H9 (cell line): Measurements from ENCODE around the gene SLC46A3. TPM values are rescaled to one million over a fixed set of nuclear protein-coding genes. Genes with fewer than 3 reads are reported as not detected.
A peak's percentile ranks its signal among the peaks of the same experiment; 100 is the strongest.

Source experiments
- DNase-seq: peaks from one replicate; pipeline ENCODE4 v3.0.0-alpha.2; 2017
- H2AFZ ChIP-seq: one replicate; pipeline ENCODE4 v1.6.1; 2013; ENCODE audit warnings: mild to moderate bottlenecking, low read length, control low read depth, moderate library complexity
- H2AK5ac ChIP-seq: 2 replicates; pipeline ENCODE4 v1.6.1; 2013; ENCODE audit warnings: low read length, control low read depth, mixed read lengths; ENCODE audit not compliant: insufficient read length
- H2BK120ac ChIP-seq: one replicate; pipeline ENCODE4 v1.6.1; 2013; ENCODE audit warnings: low read depth, mild to moderate bottlenecking, low read length, control low read depth, inconsistent platforms; ENCODE audit not compliant: poor library complexity, severe bottlenecking
- H2BK12ac ChIP-seq: 2 replicates; pipeline ENCODE4 v1.6.1; 2013; ENCODE audit warnings: low read length, control low read depth, mixed read lengths, low read depth; ENCODE audit not compliant: insufficient read length
- H2BK15ac ChIP-seq: 2 replicates; pipeline ENCODE4 v1.6.1; 2013; ENCODE audit warnings: low read depth, low read length, control low read depth
- H2BK20ac ChIP-seq: one replicate; pipeline ENCODE4 v1.6.1; 2013; ENCODE audit warnings: low read depth, mild to moderate bottlenecking, low read length, control low read depth, inconsistent platforms; ENCODE audit not compliant: poor library complexity, severe bottlenecking
- H2BK5ac ChIP-seq: 2 replicates; pipeline ENCODE4 v1.6.1; 2013; ENCODE audit warnings: low read length, control low read depth, mixed read lengths; ENCODE audit not compliant: insufficient read length
- H3K14ac ChIP-seq: 2 replicates; pipeline ENCODE4 v1.6.1; 2013; ENCODE audit warnings: low read length, control low read depth; ENCODE audit not compliant: insufficient read depth
- H3K18ac ChIP-seq: 2 replicates; pipeline ENCODE4 v1.6.1; 2013; ENCODE audit warnings: low read depth, mild to moderate bottlenecking, mixed read lengths, low read length, control low read depth; ENCODE audit not compliant: insufficient read length
- H3K23ac ChIP-seq: 2 replicates; pipeline ENCODE4 v1.6.1; 2013; ENCODE audit warnings: low read length, control low read depth, mixed read lengths, low read depth; ENCODE audit not compliant: insufficient read length
- H3K23me2 ChIP-seq: 2 replicates; pipeline ENCODE4 v1.6.1; 2013; ENCODE audit warnings: low read depth, mild to moderate bottlenecking, mixed read lengths, low read length, control low read depth; ENCODE audit not compliant: insufficient read length, poor library complexity, severe bottlenecking
- H3K27ac ChIP-seq: 2 replicates; pipeline ENCODE4 v1.5.1; 2013; ENCODE audit warnings: low read length, control low read depth, mixed read lengths, low read depth; ENCODE audit not compliant: insufficient read length
- H3K27me3 ChIP-seq: 2 replicates; pipeline ENCODE4 v1.6.1; 2013; ENCODE audit warnings: low read length, control low read depth, inconsistent platforms; ENCODE audit not compliant: insufficient read depth
- H3K4ac ChIP-seq: 2 replicates; pipeline ENCODE4 v1.6.1; 2013; ENCODE audit warnings: low read depth, mild to moderate bottlenecking, control low read depth, inconsistent platforms, low read length, moderate library complexity
- H3K4me1 ChIP-seq: 2 replicates; pipeline ENCODE4 v1.6.1; 2013; ENCODE audit warnings: low read length, control low read depth, inconsistent platforms; ENCODE audit not compliant: insufficient read depth
- H3K4me2 ChIP-seq: 2 replicates; pipeline ENCODE4 v1.6.1; 2013; ENCODE audit warnings: low read length, control low read depth, mixed read lengths; ENCODE audit not compliant: insufficient read length, insufficient read depth
- H3K56ac ChIP-seq: 2 replicates; pipeline ENCODE4 v1.6.1; 2013; ENCODE audit warnings: low read depth, mild to moderate bottlenecking, mixed read lengths, low read length, control low read depth; ENCODE audit not compliant: insufficient read length
- H3K79me1 ChIP-seq: 2 replicates; pipeline ENCODE4 v1.6.1; 2013; ENCODE audit warnings: low read depth, mild to moderate bottlenecking, moderate library complexity, low read length, control low read depth, inconsistent platforms; ENCODE audit not compliant: insufficient read depth, poor library complexity, severe bottlenecking
- H3K79me2 ChIP-seq: 2 replicates; pipeline ENCODE4 v1.6.1; 2013; ENCODE audit warnings: low read length, control low read depth, inconsistent platforms; ENCODE audit not compliant: insufficient read depth
- H3K9ac ChIP-seq: 2 replicates; pipeline ENCODE4 v1.6.1; 2013; ENCODE audit warnings: low read length, control low read depth, mixed read lengths; ENCODE audit not compliant: insufficient read length; ENCODE audit errors: extremely low read depth
- H3K9me3 ChIP-seq: one replicate; pipeline ENCODE4 v1.6.1; 2013; ENCODE audit warnings: low read depth, low read length, inconsistent platforms; ENCODE audit not compliant: control insufficient read depth
- H3T11ph ChIP-seq: one replicate; pipeline ENCODE4 v1.6.1; 2013; ENCODE audit warnings: mild to moderate bottlenecking, low read length, control low read depth, inconsistent platforms
- H4K20me1 ChIP-seq: one replicate; pipeline ENCODE4 v1.6.1; 2013; ENCODE audit not compliant: control insufficient read depth, insufficient read length, insufficient read depth
- H4K5ac ChIP-seq: 2 replicates; pipeline ENCODE4 v1.6.1; 2013; ENCODE audit warnings: low read depth, mild to moderate bottlenecking, mixed read lengths, low read length, control low read depth; ENCODE audit not compliant: insufficient read length
- H4K8ac ChIP-seq: replicated peaks from 2 replicates; pipeline ENCODE4 v1.6.1; 2013; ENCODE audit warnings: low read length, control low read depth, mixed read lengths, low read depth; ENCODE audit not compliant: insufficient read length
- H4K91ac ChIP-seq: 2 replicates; pipeline ENCODE4 v1.6.1; 2013; ENCODE audit warnings: low read depth, mild to moderate bottlenecking, moderate library complexity, mixed read lengths, low read length, control low read depth; ENCODE audit not compliant: insufficient read length
- H3K27ac Mint-ChIP-seq, 3 experiments: 2 replicates in 2 of 3; 3 replicates in 1 of 3; pipeline ENCODE4 v1.8.0; 2020 to 2021; ENCODE audit warnings: mixed read lengths in 3 of 3, mild to moderate bottlenecking in 1 of 3, moderate library complexity in 1 of 3
- H3K27me3 Mint-ChIP-seq: 2 replicates; pipeline ENCODE4 v1.8.0; 2021; ENCODE audit warnings: low read depth, mild to moderate bottlenecking, moderate library complexity, mixed read lengths
- H3K36me3 Mint-ChIP-seq, 3 experiments: 2 replicates in 2 of 3; 3 replicates in 1 of 3; pipeline ENCODE4 v1.8.0; 2020 to 2021; ENCODE audit warnings: low read depth in 3 of 3, mixed read lengths in 3 of 3; ENCODE audit not compliant: insufficient read depth in 1 of 3
- H3K4me1 Mint-ChIP-seq, 2 experiments: 2 replicates each; pipeline ENCODE4 v1.8.0; 2020; ENCODE audit warnings: mixed read lengths in 2 of 2
- H3K4me3 Mint-ChIP-seq, 2 experiments: 2 replicates in 1 of 2; 3 replicates in 1 of 2; pipeline ENCODE4 v1.8.0; 2020 to 2021; ENCODE audit warnings: mild to moderate bottlenecking in 2 of 2, mixed read lengths in 2 of 2, moderate library complexity in 1 of 2
- H3K9me3 Mint-ChIP-seq, 2 experiments: 2 replicates in 1 of 2; 3 replicates in 1 of 2; pipeline ENCODE4 v1.8.0; 2020; ENCODE audit warnings: mild to moderate bottlenecking in 2 of 2, mixed read lengths in 2 of 2, moderate library complexity in 1 of 2
- CTCF ChIP-seq: fragments of 200-600 bp; sonication (generic); conservative IDR thresholded peaks from 3 replicates; pipeline ENCODE4 v1.8.0; 2021; ENCODE audit warnings: antibody characterized with exemption, mild to moderate bottlenecking
- WGBS: extraction: QIAGEN DNeasy Blood & Tissue Kit; methylation state at CpG from one replicate; pipeline ENCODE4 v1.1.7; 2013; ENCODE audit warnings: missing lambda C conversion rate, low lambda C conversion rate, mixed read lengths; ENCODE audit not compliant: insufficient read length; ENCODE audit errors: extremely low coverage; 5-methylcytosine and 5-hydroxymethylcytosine counted together
- total RNA-seq: library from RNA; stranded (reverse); gene quantifications from 2 replicates; pipeline ENCODE4 v1.2.1, GENCODE V29; 2021

Gene SLC46A3
- total RNA-seq, 1 experiment from 2014 or later: 0.26 TPM

DNA sequence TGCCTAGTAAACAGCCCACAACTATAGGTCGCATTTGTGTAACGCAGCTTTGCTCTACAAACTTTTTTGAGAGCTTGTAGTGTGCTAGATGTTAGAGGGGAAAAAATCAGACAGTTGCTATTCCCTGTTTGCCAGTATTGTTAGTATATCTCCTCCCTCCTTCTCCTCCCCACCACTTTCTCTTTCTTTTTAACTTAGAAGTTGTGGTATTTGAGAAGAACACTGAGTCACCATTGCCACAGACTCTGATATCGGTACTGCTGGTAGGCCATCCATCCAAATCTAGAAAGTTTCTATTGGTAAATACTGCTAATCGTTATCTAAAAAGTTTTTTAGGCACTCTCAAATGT is 59.2 kb downstream of the SLC46A3 start:
- no peak overlapping the region for H2BK120ac ChIP-seq
- no peak overlapping the region; the same call in 1 of the 2 replicates for H3K14ac ChIP-seq
- TF ChIP-seq CTCF: no peak
- H2AK5ac ChIP-seq: no peak overlapping the region
- H3K18ac ChIP-seq: no peak overlapping the region
- peaks cover 34% of the 10 kb centered on the region for H3K79me2 ChIP-seq
- no peak overlapping the region for H2BK20ac ChIP-seq
- H2BK15ac ChIP-seq: no peak overlapping the region
- WGBS: no CpG with 5 or more reads among the region's 4 CpGs
- no peak overlapping the region for H3K27ac ChIP-seq
- H3K4ac ChIP-seq: no peak overlapping the region
- no peak overlapping the region for H3K23ac ChIP-seq
- H3K27me3 Mint-ChIP-seq: no peaks in the 10 kb centered on the region
- H3K4me3 Mint-ChIP-seq: peak overlapping the region; percentile 96 to 98
- peaks cover 6 to 27% (median 26%) of the 10 kb centered on the region in 3 experiments; a peak in 6 of 7 replicates for H3K36me3 Mint-ChIP-seq
- no peaks in the 10 kb centered on the region for H4K20me1 ChIP-seq
- no peak overlapping the region for H2BK5ac ChIP-seq
- peak overlapping the region; percentile 91 for H3K4me2 ChIP-seq
- no peak overlapping the region for H3K56ac ChIP-seq
- peak overlapping the region; percentile 62 to 95 (median 93); a peak in 5 of 7 replicates for H3K27ac Mint-ChIP-seq
- no peak for DNase-seq
- no peak overlapping the region for H4K91ac ChIP-seq
- no peaks in the 10 kb centered on the region for H3K9me3 Mint-ChIP-seq
- peaks cover 19% of the 10 kb centered on the region for H3K79me1 ChIP-seq
- H3K27me3 ChIP-seq: no peaks in the 10 kb centered on the region
- H2AFZ ChIP-seq: no peak overlapping the region
- peak overlapping the region; percentile 93 for H3K9ac ChIP-seq
- H3K4me1 Mint-ChIP-seq: peaks cover 33 to 34% of the 10 kb centered on the region in 2 experiments
- H3K23me2 ChIP-seq: peaks cover 3% of the 10 kb centered on the region
- H2BK12ac ChIP-seq: no peak overlapping the region
- no peak overlapping the region for H4K5ac ChIP-seq
- H4K8ac ChIP-seq: no peak overlapping the region
- H3T11ph ChIP-seq: no peak overlapping the region
- H3K4me1 ChIP-seq: peaks cover 3% of the 10 kb centered on the region; the same call in 1 of the 2 replicates
- no peaks in the 10 kb centered on the region for H3K9me3 ChIP-seq
